ENCODE measurements around the gene TPCN1.

Gene TPCN1

DNA sequence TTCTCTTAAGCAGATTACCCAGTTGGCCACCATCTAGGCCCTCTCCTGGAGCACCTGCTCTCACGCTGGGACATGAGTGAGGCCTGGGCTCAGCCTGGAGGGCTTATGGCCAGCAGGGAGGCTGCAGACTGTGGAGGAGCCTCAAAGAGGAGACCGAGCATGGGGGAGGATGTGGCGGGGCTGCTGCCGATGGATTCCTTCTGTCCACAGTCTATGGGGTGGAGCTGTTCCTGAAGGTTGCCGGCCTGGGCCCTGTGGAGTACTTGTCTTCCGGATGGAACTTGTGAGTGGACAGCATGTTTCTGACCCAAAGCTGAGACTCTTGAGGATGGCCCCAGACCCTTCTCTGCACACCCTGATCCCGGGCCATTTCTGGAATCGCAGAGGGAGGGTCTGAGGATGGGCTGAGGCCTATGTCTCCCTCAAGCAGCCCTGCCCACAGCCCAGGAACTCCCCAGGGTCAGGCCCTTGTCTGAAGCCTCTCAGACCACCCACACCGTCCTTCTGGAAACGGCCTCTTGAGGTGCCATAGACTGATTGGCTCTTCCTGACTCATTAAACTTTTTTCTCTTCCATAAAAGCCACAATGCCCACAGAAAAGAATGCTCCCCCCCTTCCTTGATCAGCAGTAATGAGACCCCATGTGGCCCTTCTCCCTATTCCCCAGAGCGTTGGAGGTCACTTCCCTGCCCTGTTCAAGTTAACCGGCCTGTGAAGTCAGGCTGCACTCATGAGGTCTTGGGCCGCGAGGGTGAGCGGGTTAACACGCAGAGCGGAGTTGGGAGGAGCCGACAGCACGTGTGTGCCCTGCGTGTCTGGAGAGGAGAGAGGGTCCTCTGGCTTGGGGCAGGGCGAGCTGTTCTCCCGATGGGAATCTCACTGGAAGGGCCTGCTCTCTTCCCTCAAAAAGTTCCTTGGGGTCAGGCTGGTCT, 64.7 kb downstream of the TPCN1 start:
- DNase-seq (ENCODE audit: low read depth), result no peak

DNA sequence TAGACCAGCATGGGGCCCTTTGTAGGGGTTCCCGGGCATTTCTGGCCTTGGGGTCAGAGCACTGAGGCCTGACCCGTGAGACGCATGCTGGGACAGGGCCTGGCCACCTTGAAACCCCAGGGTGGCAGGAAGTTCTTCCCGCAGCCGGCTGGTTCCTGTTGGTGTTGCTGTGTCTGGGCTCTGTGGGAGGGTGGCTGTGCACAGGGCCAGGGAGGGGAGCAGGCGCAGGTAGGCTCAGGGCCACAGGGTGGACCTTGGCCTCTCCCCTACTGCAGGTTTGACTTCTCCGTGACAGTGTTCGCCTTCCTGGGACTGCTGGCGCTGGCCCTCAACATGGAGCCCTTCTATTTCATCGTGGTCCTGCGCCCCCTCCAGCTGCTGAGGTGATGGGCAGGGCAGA, 65.4 kb downstream of the TPCN1 start:
- DNase-seq (ENCODE audit: low read depth), result no peak

DNA sequence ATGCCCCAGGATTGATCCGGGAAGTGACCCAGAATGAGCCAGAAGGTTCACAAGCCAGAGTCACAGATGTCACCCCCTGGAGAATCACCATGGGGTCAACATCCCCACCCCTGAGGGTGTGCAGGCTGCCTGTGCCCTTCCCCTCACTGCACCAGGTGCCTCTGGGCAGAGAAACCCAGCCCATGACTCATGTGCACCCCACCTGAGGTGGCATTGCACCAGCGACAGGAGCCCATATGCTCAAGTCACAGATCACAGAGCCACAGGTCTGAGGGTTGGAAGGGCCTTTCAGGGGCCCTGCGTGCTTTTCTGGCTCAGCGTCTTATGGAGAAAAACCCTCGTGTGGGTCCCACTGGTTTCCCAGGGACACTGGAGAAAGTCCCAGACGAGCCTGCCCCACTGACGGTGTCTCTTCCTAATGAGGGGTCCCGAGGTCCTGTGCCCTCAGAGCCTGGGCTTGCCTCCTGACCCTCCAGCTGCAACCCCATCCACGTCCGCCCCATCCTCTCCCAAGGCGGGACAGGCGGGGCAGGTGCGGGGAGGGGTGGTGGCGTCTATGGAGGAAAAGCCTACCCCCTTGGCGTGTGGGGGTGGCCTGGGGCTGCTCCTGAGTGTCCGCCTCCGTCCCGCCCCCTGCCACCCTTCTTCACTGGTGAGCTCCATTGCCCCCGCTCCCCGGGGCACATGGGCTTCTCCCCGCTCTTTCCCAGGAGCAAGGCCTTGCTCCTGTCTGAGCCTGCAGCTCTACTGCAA, 66.1 kb downstream of the TPCN1 start:
- no peak for DNase-seq (ENCODE audit: low read depth)

DNA sequence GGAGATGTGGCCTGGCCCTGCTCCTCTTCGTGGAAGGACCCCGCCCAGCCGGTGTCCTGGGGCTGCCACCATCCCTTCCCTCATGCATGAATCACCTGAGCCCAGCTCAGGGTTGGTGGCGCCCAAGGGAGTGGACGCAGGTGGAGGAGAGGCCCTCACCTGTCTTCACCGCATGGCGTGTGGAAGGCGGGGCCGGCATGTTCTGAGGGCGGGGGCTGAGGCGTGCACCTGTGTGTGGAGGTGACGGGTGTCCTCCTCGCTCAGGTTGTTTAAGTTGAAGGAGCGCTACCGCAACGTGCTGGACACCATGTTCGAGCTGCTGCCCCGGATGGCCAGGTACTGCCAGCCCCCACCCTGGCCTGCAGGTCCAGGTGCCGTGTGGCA, 66.6 kb downstream of the TPCN1 start:
- no peak for DNase-seq (ENCODE audit: low read depth)

DNA sequence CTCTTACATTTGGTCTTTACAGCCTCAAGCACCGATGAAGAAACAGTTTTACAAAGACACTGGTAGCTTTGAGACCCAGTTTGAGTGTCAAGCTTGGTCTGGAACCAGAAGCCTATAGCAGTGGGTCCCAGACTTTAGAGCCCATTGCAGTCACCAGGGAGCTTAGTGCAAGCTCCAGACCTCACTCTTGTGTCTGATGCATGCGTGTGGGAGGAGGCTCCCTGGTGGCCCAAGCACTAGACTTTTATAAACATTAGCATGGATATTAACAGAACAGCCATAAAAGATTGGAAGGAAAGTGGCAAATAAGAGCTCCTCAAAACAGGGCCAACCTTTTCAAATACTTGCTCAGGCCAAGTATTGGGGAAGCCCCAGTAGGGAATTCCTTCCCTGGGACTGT, 68.1 kb downstream of the TPCN1 start:
- no peak for DNase-seq (ENCODE audit: low read depth)

DNA sequence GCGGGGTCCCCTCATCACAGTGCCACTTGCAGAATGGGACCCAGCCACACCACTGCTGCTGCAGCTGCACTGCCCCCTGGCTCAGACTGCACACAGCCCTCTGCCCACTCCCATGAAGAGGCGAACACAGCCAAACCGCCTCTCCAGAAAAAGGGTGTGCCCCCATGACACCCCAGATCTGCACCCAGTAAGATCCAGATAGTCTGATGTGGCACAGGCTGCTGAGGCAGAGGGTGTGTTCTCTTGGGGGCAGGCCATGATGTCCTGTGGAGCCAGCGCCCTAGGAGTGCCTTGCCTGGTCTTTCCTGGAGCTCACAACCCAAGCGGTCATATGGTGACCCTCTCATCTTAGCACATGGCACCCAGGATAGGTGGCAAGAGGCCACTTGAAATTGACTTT, 69.2 kb downstream of the TPCN1 start:
- DNase-seq (ENCODE audit: low read depth), result no peak

DNA sequence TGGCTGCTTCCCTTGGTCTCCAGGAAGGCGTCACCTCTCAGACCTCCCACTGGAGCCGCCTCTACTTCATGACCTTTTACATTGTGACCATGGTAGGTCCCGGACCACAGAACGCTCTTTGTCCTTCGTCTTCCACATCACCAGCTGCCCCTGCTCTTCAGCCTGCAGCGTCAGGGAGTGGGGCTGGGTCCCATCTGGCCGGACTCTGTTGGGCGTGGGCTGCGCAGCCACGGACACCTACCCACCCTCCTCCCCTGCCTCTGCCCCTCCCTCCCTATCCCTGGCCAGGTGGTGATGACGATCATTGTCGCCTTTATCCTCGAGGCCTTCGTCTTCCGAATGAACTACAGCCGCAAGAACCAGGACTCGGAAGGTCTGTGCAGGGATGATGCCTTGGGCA, 70.3 kb downstream of the TPCN1 start:
- DNase-seq (ENCODE audit: low read depth), result no peak

DNA sequence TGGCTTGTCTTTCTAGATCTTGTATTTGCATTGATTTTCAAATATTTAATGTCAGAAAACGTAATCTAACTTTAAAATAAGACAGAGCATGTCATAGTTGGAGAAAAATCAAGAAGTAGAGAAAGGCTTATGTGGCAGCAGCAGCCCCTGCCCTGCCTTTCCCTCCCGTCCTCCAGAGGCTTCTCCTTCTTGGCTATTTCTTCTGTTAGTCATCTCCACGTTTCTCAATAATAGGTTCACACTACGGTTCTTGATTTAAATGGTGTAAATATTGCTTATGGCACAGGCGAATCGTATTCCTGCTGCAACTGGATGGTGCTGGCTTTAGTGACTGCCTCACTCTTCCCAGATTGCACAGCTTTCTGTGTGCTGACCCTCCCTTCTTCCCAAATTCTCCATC, 70.8 kb downstream of the TPCN1 start:
- DNase-seq (ENCODE audit: low read depth), result peak; percentile 51

DNA sequence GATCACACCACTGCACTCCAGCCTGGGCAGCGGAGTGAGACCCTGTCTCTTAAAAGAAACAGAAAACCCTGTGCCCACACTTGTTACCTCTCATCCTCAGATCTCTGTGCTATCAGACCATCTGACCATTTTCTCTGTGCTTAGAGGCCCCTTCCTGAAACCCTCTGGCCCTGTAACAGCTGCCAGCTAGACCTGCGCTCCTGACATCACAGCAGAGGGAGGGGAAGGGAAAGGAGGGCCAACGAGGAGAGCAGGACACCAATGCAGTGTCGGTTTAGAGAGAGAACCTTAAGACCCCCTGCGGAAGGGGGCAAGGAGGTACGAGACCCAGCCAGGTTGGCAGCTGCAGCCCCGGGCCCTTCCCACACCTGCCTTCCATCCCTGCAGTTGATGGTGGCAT, 71.3 kb downstream of the TPCN1 start:
- DNase-seq (ENCODE audit: low read depth), result no peak

DNA sequence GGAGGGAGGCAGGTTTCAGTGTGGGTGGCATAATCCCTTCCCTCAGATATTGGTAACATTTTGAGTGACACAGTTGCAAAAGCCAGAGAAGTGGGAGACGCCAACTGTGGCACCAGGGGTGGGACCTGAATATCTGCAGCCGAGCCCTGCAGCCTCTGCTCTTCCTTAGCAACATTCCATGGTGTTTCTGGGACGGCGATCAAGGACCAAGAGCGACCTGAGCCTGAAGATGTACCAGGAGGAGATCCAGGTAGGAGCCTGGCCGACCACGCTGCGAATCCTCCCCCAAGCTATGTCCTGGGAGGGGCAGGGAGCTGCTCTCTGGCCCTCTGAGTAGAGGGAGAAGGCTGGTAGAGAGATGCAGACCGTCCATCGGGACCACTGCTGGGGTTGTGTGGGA, 71.8 kb downstream of the TPCN1 start:
- DNase-seq (ENCODE audit: low read depth), result no peak

DNA sequence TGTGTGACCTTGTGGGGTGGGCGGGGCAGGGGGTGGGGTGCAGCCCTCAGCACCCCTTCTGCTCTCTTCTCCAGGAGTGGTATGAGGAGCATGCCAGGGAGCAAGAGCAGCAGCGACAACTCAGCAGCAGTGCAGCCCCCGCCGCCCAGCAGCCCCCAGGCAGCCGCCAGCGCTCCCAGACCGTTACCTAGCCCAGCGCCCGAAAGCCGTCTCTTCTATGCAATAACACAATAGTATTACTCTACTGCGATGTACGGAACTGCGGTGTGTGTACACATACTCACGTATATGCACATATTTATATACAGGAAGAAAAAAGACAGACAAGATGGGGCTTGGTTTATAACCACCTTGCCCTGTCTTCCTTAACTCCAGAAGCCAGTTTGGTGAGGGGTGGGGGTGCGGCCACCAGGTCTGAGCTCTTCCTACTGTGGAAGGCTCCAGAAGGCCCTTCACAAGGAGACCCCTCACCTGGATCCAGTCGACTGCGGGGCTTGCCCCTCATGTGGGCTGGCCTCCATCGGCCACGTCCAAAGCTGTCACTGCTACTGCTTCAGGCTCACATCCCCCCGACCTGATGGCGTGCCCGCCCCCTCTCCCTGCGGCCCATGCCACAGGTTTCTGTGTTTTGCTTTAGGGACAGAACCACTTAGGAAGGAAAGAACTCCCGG, 74.8 kb downstream of the TPCN1 start:
- DNase-seq (ENCODE audit: low read depth), result no peak

DNA sequence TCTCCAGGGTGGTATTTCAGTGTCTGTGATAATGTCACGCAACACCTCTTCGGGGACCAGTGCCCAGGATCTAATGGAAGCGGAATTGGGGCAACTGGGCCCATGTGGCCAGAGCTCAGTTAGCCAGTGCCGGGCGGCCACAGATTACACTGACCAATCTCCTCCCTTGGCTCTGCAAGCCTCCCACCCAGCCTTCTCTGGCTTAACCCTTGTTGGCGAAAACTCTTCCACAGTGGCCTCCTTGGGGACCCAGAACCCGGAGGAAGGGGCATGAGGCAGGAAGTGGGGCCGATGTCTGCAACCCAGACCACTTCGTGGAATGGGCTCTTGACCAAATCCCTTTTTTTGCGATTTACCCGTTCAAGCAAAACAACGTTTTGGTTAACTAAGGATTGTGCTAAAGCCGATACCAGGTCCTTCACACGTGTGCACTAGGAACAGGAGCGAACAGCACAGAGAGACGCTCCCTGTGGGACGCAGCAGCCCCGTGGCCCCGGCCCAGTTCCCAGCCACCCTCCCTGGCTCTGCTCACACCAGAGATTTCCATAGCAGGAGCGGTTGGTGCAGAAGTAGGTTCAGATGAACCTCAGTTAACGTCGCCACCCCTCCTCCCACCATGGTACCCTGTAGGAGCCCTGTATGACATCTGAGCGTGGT, 75.4 kb downstream of the TPCN1 start:
- DNase-seq (ENCODE audit: low read depth), result no peak

DNA sequence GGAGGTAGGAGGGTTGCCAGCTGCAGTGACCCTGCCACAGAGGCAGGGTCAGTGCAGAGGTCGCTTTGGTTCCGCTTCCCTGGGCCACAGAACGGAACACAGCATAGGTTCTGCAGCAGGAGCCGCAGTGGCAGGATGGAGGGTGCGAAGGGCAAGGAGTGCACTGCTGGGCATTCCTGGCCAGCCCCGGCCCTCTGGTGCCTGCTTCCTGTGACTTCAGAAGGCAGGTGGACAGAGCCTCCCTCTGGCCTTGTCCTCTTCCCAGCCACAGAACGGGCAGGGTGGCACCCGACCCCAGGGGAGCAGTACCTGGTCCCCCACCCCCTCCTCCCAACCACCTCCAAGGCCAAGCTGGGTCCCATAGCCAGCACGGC, 75.9 kb downstream of the TPCN1 start:
- DNase-seq (ENCODE audit: low read depth), result no peak

DNA sequence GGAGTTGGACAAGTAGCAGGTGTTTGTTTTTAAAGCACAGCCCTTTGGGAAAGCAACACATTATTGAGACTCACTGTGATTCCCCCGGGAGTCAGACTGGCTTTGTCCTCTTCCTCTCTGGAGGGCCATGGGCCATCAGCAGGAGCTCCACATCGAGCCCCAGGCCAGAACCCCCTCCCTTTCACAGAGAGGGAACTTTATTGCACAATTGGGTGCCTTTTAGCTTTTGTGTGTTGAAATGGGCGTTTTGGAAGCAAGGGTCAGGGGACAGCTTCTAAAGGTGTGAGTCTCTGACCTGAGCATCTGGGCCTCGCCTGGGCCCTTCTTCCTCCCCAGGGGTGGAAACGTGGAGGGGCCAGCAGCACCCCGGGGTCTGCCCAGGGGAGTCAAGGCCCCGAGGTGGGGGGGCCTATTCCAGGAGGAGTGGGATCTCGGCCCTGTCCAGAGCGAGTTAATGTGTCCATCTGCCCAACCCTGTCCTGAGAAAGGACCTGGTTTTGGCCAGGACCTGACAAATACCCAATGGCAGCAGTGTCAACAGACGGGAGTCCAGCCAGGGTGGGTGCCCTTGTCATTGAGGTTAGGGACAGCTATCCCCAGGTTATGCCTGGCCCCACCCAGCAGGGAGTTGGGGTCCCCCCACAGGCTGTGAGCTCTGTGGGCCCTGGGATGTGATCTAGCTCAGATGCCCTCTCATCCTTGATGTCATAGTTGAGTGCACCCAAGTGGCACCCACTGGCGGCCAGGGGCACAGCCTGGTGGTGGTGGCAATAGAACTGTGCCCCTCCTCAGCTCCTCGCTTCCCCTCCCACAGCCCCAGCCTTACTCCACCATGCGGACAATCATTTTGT, 76.6 kb downstream of the TPCN1 start:
- no peak for DNase-seq (ENCODE audit: low read depth)

DNA sequence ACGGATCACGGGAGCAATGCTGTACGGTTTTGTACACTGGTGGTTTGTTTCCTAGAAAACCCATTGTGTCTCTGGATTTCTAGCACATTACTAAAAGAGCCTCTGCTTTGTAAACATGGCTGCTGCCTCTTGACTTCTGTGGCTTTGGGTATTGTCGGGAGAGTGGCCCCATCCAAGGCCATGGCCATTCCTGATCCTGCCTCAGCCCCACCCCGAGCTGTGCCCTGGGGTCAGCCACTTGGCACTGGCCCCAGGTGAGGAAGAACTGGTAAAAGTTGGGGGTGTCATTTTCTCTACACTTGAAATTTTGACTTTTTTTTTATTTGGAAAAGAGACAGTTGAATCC, 77.2 kb downstream of the TPCN1 start:
- DNase-seq (ENCODE audit: low read depth), result no peak

DNA sequence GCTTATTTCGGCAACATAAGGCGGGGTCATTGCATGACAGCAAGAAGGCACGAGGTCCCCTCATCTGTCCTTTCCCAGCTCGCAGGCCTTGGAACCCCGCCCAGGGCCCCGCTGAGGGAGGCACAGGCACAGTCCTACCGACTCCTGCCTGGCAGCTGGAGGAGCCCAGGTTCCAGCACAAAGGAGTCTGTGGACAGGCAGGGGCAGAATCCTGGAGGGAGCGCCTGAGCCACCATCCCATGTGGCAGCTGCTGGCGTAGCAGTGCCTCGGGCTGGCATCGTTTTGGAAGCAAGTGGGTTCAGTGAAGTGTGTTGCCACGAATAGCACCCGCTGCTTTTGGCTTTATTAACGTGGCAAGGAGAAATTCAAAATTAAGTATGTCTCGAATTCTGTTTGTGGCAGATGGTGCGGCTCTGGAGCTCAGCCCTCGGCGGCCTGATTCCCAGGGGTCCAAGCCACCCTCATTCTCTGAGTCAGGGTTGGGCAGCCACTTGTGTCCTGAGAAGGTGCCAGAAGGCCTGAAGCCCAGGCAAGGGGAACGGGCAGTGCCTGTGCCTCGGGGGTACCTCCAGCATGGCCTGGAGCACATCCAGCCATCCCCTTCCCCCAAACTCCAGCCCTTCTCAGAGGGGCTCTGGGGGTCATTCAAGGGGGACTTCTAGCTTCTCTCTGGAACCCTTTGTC, 77.7 kb downstream of the TPCN1 start:
- DNase-seq (ENCODE audit: low read depth), result no peak

DNA sequence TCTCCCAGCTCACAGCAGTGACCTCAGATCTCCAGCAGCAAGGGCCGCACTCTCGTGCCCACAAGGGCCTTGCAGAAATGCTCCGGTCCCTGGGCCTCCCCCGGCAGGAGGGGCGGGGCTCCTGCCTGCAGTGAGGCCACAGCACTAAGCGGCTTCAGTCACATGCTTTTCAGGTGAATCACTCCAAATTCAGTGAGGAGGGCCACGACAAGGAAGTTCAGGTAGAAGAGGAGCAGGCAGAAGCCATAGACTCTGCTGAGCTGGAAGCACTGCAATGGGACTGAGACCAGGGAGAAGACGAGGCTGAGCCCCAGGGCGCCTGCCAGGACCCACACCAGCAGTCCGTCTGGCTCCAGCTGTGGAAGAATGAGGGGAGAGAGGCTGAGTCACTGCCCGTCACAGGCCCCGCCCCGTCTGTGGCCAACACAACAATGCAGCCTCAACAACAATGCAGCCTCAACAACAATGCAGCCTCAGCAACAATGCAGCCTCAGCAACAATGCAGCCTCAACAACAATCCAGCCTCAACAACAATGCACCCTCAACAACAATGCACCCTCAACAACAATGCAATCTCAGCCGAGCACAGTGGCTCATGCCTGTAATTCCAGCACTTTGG, 78.5 kb downstream of the TPCN1 start:
- DNase-seq (ENCODE audit: low read depth), result peak; percentile 86

DNA sequence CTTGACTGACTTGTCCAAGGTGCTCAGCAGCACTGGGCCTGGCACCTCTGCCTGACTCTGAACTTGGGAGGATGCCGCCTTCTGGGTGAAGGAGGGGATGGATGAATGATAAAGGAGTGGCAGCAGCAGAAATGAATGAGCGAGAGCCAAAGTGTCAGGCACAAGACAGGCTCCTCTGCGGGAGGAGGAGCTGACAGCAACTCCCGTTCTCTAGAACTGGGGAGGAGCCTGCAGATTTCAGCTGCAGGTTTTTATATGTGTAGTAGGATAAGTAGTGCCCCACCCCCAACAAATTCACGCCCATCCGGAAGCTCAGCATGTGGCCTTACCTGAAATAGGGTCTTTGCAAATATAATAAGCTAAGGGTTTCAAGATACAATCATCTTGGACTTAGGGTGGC, 80.5 kb downstream of the TPCN1 start:
- no peak for DNase-seq (ENCODE audit: low read depth)

DNA sequence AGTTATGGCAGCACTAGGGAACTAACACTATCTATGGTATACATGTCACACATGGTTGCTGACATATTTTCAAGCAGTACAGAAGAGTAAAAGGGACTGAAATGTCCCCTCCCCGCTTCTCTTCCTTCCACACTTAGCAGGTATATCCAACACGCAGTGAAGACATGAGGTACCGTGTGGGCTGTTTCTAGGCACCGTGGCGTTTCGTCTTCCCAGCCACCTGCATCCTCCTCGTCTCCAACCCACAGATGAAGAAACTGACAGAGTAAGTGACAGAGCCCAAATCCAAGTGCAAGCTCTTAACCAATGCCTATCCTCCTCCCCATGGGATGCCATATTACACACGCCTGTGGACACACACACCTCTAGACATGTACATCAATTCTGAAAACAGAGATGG, 81.2 kb downstream of the TPCN1 start:
- no peak for DNase-seq (ENCODE audit: low read depth)

DNA sequence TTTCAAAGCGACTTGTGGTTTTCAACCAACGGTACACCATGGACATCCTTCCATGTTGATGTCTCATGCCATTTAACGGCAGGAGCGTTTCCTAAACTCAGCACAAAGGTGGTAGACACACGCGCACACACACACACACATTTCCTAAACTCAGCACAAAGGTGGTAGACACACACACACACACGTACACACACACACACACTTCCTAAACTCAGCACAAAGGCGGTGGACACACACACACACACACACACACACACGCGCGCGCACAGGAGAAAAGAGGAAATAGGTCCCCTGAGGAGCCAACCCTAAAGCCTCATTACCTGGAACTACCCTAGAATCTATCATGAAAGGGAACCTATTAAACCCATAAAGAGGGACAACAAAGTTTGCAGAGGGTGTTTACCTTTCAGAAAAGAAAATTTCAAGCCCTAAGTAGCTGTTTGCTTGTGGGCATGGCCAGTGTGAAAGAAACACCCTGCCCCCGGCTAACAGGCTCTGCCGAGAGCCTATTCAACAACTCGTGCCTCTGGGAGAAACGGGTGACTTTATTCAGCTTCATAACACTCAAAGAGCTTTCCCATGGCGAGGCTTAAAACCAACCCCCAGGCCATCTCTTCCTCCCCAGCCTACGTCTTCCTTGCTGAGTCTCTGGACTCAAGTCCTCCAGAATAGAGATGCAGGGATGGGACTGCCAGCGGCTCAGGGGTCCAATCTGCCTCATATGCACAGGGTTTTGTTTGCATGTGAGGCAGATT, 81.8 kb downstream of the TPCN1 start:
- DNase-seq (ENCODE audit: low read depth), result no peak
